Measurements from ENCODE around the gene NOL9.
A peak's percentile ranks its signal among the peaks of the same experiment; 100 is the strongest.

Gene NOL9

DNA sequence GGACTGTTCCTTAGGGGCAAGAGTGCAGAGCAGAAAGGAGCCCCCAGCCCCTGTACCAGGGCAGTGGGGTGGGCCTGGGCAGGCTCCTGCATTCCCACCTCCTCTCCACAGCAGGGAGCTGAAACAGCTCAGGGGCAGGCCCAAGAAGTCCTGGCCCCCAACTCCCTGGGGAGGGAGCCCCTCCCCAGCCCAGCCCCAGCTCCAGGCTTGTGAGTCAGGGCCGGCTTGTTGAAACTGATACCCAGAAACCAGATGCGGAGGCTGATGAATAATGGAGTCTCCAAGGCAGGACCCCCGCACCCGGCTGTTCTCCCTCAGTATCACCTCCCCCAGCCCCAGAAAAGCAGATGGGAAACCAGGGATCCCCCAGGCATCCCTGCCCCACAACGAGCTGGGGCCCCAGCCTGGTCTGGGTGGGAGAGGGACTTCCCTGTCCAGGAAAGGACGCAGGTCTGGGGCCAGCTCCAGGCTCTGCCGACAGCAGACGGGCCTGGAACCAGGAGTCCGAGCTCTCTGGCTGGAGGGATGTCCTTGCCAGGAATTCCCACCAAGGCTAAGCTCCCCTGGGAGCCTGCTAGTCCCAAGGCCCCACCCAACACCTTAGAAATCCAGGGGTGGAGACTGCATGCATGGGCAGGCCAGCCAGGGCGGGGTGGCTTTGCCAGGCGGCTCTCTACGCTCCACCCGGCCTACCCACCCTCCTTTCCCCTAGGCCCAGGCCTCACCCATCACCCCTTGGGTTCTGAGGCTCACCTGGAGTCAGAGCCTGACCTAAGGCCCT, 65.5 kb downstream of the NOL9 start:
- in situ Hi-C loops (cut with HindIII; ENCODE audit: low sequenced_read_pairs), result no loop called here
- DNase-seq (ENCODE audit: low read depth, low spot score), result no peak
- TF ChIP-seq, protein P1, sequence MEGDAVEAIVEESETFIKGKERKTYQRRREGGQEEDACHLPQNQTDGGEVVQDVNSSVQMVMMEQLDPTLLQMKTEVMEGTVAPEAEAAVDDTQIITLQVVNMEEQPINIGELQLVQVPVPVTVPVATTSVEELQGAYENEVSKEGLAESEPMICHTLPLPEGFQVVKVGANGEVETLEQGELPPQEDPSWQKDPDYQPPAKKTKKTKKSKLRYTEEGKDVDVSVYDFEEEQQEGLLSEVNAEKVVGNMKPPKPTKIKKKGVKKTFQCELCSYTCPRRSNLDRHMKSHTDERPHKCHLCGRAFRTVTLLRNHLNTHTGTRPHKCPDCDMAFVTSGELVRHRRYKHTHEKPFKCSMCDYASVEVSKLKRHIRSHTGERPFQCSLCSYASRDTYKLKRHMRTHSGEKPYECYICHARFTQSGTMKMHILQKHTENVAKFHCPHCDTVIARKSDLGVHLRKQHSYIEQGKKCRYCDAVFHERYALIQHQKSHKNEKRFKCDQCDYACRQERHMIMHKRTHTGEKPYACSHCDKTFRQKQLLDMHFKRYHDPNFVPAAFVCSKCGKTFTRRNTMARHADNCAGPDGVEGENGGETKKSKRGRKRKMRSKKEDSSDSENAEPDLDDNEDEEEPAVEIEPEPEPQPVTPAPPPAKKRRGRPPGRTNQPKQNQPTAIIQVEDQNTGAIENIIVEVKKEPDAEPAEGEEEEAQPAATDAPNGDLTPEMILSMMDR (IDR thresholded peaks at IDR 0.05; ENCODE audit: low read depth, low read length), result no peak
- H3K4me3 ChIP-seq (ENCODE audit: low read depth, low read length), result no peak overlapping the region

DNA sequence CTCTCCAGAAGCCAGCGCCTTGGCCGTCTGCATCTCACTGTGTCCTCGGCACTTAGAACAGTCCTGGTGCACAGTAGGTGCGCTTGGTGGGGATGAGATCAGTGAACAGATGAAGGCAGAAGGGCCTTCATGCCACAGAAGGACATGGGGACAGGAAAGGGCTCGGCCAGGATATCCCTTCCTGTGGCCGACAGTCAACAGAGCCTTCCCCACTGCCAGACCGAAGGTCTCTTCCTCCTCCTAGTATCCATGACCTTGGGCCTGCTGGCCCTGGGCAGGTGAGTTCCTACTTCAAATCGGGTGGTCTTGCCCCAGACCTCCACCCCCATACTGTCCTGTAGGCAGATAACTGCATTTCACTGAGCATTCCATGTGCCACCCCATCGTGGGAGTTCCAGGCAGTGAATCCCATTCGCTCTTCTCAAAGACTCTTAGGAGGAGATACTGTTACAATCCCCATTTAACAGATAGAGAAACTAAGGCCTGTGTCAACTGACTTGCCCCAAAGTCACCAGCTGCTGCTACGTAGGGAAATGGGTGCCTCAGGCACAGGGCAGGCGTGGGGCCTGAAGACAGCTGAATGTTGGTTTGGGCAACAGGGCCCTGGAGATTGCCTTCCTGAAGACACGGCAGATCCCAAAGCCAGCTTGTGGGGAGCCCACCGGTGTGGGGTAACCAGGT, 66.4 kb downstream of the NOL9 start:
- H3K4me3 ChIP-seq (ENCODE audit: low read depth, low read length), result no peak overlapping the region
- DNase-seq (ENCODE audit: low read depth, low spot score), result no peak
- in situ Hi-C loops (cut with HindIII; ENCODE audit: low sequenced_read_pairs), result no loop called here
- TF ChIP-seq, protein P1 (IDR thresholded peaks at IDR 0.05; ENCODE audit: low read depth, low read length), result no peak

DNA sequence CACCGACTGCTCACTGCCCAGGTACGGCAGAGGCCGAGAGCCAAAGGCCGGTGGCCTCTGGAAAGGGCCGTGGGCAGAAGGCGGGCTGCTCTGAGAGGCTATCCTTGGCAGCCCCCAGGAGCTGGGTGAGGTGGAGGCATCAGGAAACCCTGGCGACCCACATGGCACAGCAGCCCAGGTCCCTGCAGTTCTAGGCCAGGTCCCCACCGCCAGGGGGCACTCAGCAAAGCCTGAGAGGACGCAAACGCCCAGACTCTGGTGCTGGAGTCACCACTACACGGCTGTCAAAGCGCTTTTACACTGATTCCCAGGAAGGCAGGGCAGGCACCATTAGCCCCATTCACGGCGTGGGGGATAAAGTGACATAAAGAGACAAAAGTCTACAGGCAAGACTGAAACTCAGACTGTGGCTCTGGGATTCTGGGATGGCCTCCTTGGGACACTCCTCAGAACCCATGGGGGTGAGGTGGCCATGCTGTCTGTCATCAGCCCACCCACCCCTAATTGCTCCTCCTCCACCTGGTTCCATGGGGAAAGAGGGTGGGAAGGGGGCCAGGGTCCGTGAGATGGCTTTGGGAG, 67.8 kb downstream of the NOL9 start:
- in situ Hi-C loops (cut with HindIII; ENCODE audit: low sequenced_read_pairs), result no loop called here
- peak overlapping the region; percentile 50 for H3K4me3 ChIP-seq (ENCODE audit: low read depth, low read length)
- DNase-seq (ENCODE audit: low read depth, low spot score), result peak; percentile 80
- TF ChIP-seq, protein P1 (IDR thresholded peaks at IDR 0.05; ENCODE audit: low read depth, low read length), result peak; percentile 95

DNA sequence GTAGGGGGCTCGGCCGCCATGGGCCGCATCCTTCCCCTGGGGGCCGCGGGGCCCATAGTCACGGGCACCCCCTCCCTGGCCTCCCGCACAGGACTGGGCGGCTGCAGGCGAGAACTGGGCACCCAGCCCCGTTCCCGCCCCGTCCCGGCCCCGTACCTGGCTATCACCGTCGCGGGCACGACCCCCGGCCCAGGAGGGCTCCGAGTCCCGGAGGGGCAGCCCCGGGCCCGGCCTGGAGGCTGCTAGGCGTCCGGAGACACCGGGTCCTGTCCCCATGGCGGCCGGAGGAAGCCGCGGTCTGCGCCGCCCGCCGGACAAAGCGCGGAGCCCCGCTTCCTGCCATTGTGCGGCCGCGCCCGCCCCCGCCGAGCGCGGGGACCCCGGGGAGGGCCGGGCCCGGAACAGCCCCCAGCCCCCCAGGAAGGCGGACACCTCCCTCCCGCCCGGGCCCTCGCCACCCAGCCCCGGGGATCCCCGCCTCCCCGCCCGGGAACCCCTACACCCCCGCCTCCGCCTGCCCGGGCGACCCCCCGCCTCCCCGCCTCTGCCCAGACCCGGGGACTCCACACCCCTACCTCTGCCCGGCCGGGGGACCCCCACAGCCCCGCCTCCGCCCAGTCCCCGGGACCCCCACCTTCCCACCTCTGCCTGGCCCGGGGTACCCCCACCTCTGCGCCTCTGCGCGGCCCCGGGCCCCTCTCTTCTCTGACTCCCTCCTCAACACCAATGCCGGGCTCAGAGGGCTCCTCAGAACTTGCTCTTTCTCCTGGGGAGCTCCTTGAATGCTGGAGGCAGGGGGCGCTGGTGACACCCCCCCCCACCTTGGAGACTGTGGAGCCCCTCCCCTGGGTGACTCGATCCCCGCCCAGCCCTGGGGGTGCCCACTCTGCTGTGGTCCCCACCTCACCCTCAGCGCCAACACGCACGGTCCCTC, 68.9 kb downstream of the NOL9 start:
- DNase-seq (ENCODE audit: low read depth, low spot score), result no peak
- TF ChIP-seq, protein P1 (IDR thresholded peaks at IDR 0.05; ENCODE audit: low read depth, low read length), result peak; percentile 21
- H3K4me3 ChIP-seq (ENCODE audit: low read depth, low read length), result peak overlapping the region; percentile 50
- in situ Hi-C loops (cut with HindIII; ENCODE audit: low sequenced_read_pairs), result no loop called here

DNA sequence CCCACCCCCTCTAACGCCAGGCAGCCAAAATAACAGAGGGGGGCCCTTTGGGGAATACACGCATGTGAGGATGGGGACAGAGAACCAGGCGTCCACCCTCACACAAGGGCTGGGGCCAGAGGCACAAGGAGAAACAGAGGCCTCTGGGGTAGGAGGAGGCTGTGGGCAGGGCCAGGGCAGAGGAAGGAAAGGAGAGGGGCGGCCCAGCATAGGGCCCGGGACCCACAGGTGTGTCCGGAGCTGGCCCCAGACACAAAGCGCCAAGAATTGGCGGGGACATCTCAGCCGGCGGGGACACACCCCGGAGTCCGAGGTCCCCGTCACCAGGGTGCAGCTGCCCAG, 69.5 kb downstream of the NOL9 start:
- TF ChIP-seq, protein P1 (IDR thresholded peaks at IDR 0.05; ENCODE audit: low read depth, low read length), result no peak
- peak overlapping the region; percentile 50 for H3K4me3 ChIP-seq (ENCODE audit: low read depth, low read length)
- no peak for DNase-seq (ENCODE audit: low read depth, low spot score)

DNA sequence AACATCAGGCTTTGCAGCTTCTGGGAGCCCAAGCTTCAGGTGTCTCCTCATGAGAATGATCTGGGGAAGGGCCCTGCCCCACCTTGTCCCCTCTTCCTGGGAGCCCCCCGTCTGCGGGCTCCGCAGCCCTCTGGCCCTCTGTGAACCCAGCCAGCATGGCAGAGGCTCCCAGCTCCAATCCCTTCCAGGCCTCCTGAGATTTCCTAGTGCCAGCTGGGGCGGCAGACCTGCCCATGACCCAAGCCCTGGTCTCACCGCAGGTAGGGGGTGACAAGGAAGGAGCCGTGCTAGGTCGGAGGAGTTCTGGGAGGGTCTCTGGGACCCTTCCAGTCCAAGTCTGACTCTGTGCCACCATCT, 70.6 kb downstream of the NOL9 start:
- TF ChIP-seq, protein P1 (IDR thresholded peaks at IDR 0.05; ENCODE audit: low read depth, low read length), result no peak
- DNase-seq (ENCODE audit: low read depth, low spot score), result no peak
- H3K4me3 ChIP-seq (ENCODE audit: low read depth, low read length), result no peak overlapping the region
- in situ Hi-C loops (cut with HindIII; ENCODE audit: low sequenced_read_pairs), result no loop called here

More for the DNA sequence above, 69.5 kb downstream of the NOL9 start:
- in situ Hi-C loops (cut with HindIII; ENCODE audit: low sequenced_read_pairs), result no loop called here
